Left colon (tissue), 2 donors: Measurements from ENCODE around the gene FCRL6. TPM values are rescaled to one million over a fixed set of nuclear protein-coding genes. Genes with fewer than 3 reads are reported as not detected.

Source experiments
- ATAC-seq: fragments of 200-7000 bp; cut with Tn5 transposase; one replicate; pipeline ENCODE4 v1.9.1; 2020; ENCODE audit warnings: mild to moderate bottlenecking, moderate library complexity
- DNase-seq, 2 donors: peaks; one replicate each; pipeline ENCODE4 v3.0.0-alpha.2; 2020
- intact Hi-C, 2 donors: fragments of 100-400 bp; cut with DNase I in 1 of 2; cut with micrococcal nuclease in 1 of 2; formaldehyde crosslinking; loops; one replicate each; pipeline versions ENCODE4 v1.11.2 to v1.14.0; 2022; cut with DNase I, micrococcal nuclease
- long read RNA-seq: library from polyadenylated mRNA; unstranded; transcript quantifications from one replicate; pipeline ENCODE4 v2.0.0, GENCODE V29; 2021
- total RNA-seq, 2 donors: library from RNA; stranded (reverse); fragmentation: NEBNext Ultra II Directional; extraction: Animal tissue kit (Norgen Biotek cat#: 25700); gene quantifications; one replicate each; pipeline ENCODE4 v1.2.1, GENCODE V29; 2021
- donor health status: DM: no; HTN: no; CAD: no.
- donor health status: DM: yes; HTN: yes; CAD: no.

Gene FCRL6
- total RNA-seq = under 1 TPM in 1 of 2 donors, not detected in 1; 0.14 TPM
- long read RNA-seq = 0 reads

- ATAC-seq = no peak
- intact Hi-C loops = no loop called here
- no peak for DNase-seq
Measured at GRCh38 chr1:159802111-159802510, at the start of gene FCRL6. TSS of gene FCRL6 (plus strand) at chr1:159802360. CDS start at chr1:159802425, 65 bp downstream.

- peak; percentile 97 for ATAC-seq
- peak; percentile 7 to 42 for DNase-seq
- intact Hi-C loops = no loop called here
Measured at GRCh38 chr1:159753386-159753785, 48.8 kb upstream of the FCRL6 start.

GRCh38 chr1:159755451-159756007 is 46.6 kb upstream of the FCRL6 start:
- no peak for ATAC-seq
- DNase-seq = no peak
- intact Hi-C loops = no loop called here

GRCh38 chr1:159756397-159756796 is 45.8 kb upstream of the FCRL6 start:
- intact Hi-C loops = no loop called here
- DNase-seq (no peak), ATAC-seq (no peak)

- DNase-seq (no peak), ATAC-seq (no peak)
- intact Hi-C loops = no loop called here
Measured at GRCh38 chr1:159763686-159764085, 38.5 kb upstream of the FCRL6 start.

GRCh38 chr1:159765806-159766205 is 36.4 kb upstream of the FCRL6 start:
- no peak for ATAC-seq

GRCh38 chr1:159771127-159771895 is 30.8 kb upstream of the FCRL6 start:
- intact Hi-C loops = no loop called here

More at GRCh38 chr1:159765806-159766205, 36.4 kb upstream of the FCRL6 start:
- no peak for DNase-seq
- intact Hi-C loops = no loop called here

GRCh38 chr1:159774465-159774864 is 27.7 kb upstream of the FCRL6 start:
- intact Hi-C loops = no loop called here
- DNase-seq (no peak), ATAC-seq (no peak)

More at GRCh38 chr1:159771127-159771895, 30.8 kb upstream of the FCRL6 start:
- no peak for ATAC-seq
- no peak for DNase-seq

GRCh38 chr1:159775716-159776115 is 26.4 kb upstream of the FCRL6 start:
- intact Hi-C loops = no loop called here
- ATAC-seq (no peak), DNase-seq (no peak)

- intact Hi-C loops = no loop called here
- ATAC-seq = no peak
- DNase-seq = no peak
Measured at GRCh38 chr1:159778266-159778665, 23.9 kb upstream of the FCRL6 start.

GRCh38 chr1:159779403-159779851 is 22.7 kb upstream of the FCRL6 start:
- intact Hi-C loops = no loop called here
- ATAC-seq (no peak), DNase-seq (no peak)

- intact Hi-C loops = no loop called here
- ATAC-seq = peak; percentile 96
- DNase-seq = peak; percentile 97
Measured at GRCh38 chr1:159780583-159781582, 21.3 kb upstream of the FCRL6 start, which contains the start of gene DUSP23. TSS of gene DUSP23 (plus strand) at chr1:159780962. CDS start at chr1:159781101, 139 bp downstream.

- intact Hi-C loops = no loop called here
- ATAC-seq (no peak), DNase-seq (no peak)
Measured at GRCh38 chr1:159781992-159782391, 20.2 kb upstream of the FCRL6 start.

GRCh38 chr1:159783724-159784123 is 18.4 kb upstream of the FCRL6 start:
- intact Hi-C loops = no loop called here

GRCh38 chr1:159786465-159786864 is 15.7 kb upstream of the FCRL6 start:
- no peak for ATAC-seq
- intact Hi-C loops = no loop called here
- DNase-seq = no peak

More at GRCh38 chr1:159783724-159784123, 18.4 kb upstream of the FCRL6 start:
- no peak for ATAC-seq
- DNase-seq = no peak

GRCh38 chr1:159786966-159787365 is 15.2 kb upstream of the FCRL6 start:
- intact Hi-C loops = no loop called here
- no peak for DNase-seq
- ATAC-seq = no peak

GRCh38 chr1:159790237-159790917 is 11.8 kb upstream of the FCRL6 start:
- DNase-seq (no peak), ATAC-seq (peak; percentile 61)
- intact Hi-C loops = no loop called here

- no peak for DNase-seq
- intact Hi-C loops = no loop called here
- no peak for ATAC-seq
Measured at GRCh38 chr1:159791031-159791430, 11.1 kb upstream of the FCRL6 start.

GRCh38 chr1:159791461-159791860 is 10.7 kb upstream of the FCRL6 start:
- ATAC-seq = no peak
- DNase-seq = no peak
- intact Hi-C loops = no loop called here
